Stomach (tissue), 4 donors: Measurements from ENCODE around the gene ATP7B.

Source experiments
- POLR2A ChIP-seq, 4 donors: fragments of 450-650 bp; IDR thresholded peaks; one replicate each; pipeline ENCODE4 v1.6.1; 2016; ENCODE audit warnings: antibody characterized with exemption in 4 of 4, control low read depth in 2 of 4, mild to moderate bottlenecking in 1 of 4, moderate library complexity in 1 of 4
- TF ChIP-seq, protein P1 (sequence below), 7 experiments: fragments of 450-650 bp in 4 of 7; fragments of 200-600 bp in 3 of 7; sonication (generic) in 3 of 7; IDR thresholded peaks; one replicate each; pipeline ENCODE4 v1.5.1; 2016 to 2019; ENCODE audit warnings: antibody characterized with exemption in 7 of 7, control low read depth in 2 of 7, mild to moderate bottlenecking in 1 of 7

DNA sequence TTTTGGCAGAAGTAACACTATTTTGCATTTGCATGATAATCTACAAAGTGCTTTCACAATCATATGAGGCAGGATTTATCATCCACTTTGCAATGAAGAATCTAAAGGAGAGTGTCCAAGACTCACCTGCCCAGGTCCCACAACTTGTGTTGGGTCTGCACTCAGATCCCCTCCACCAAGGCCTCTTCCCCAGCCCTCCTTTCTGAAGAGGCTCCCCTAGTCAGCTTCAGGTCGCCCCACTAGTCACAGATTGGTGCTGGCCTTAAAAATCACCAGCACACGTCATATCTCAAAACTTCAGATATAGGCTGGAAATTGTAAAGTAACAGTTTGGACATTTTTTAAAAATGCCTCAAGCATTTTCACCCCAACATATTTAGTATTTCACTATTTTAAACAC, 17.5 kb downstream of the ATP7B start:
- TF ChIP-seq, protein P1, sequence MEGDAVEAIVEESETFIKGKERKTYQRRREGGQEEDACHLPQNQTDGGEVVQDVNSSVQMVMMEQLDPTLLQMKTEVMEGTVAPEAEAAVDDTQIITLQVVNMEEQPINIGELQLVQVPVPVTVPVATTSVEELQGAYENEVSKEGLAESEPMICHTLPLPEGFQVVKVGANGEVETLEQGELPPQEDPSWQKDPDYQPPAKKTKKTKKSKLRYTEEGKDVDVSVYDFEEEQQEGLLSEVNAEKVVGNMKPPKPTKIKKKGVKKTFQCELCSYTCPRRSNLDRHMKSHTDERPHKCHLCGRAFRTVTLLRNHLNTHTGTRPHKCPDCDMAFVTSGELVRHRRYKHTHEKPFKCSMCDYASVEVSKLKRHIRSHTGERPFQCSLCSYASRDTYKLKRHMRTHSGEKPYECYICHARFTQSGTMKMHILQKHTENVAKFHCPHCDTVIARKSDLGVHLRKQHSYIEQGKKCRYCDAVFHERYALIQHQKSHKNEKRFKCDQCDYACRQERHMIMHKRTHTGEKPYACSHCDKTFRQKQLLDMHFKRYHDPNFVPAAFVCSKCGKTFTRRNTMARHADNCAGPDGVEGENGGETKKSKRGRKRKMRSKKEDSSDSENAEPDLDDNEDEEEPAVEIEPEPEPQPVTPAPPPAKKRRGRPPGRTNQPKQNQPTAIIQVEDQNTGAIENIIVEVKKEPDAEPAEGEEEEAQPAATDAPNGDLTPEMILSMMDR (IDR thresholded peaks at IDR 0.05), result no peak
- TF ChIP-seq POLR2A (IDR thresholded peaks at IDR 0.05), result no peak
